ENCODE results near the gene CDKN2D.

Gene CDKN2D

DNA sequence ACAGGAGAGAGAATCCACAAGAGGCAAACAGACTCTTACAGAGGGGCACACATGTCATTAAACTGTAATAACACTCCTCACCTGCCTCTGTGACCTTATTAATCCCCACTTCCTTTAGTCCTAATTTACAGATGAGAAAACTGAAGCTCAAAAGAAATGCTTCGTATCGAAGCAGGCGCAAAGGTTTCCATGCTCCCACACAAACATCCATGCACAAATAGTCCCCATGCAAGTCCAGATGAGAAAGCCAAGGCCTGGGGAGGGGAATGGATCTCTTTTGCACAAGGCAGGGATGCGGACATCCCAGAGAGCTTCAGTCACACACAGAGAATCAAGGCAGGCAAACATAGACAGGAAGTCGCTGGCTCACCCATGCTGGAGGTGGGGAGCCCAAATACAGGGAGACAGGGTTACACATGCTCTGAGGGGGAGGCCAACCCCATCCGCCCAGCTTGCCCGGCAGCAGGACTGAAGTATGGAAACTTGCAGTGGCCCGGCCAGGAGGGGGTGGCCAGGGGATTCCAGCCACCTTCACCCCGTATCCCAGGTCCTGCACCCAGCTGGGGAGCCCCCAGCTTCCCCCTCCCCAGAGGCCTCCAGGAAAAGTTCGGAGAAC lies 52.0 kb downstream of the CDKN2D start:
- peak; percentile 38 for DNase-seq (ENCODE audit: low spot score)
- TF ChIP-seq CTCF (IDR thresholded peaks at IDR 0.05; ENCODE audit: borderline replicate concordance, control extremely low read depth, extremely low read depth, insufficient read depth, missing control alignments): no peak
- in situ Hi-C loops (cut with MboI; ENCODE audit: low sequenced_read_pairs, unreplicated experiment): no loop called here

Measured in GM13976 (cell line).